Bone marrow (tissue), 2 donors: ENCODE results near the gene CENPX.
A peak's percentile ranks its signal among the peaks of the same experiment; 100 is the strongest.

Experiments used
- DNase-seq, 2 donors: peaks; one replicate each; lab custom pipeline; 2025; lab: John Stamatoyannopoulos, UW

The CENPX gene

GRCh38 chr17:82055023-82055964 is 32.6 kb upstream of the CENPX start:
- no peak for DNase-seq

- DNase-seq = no peak
Measured at GRCh38 chr17:82054351-82055022, 31.8 kb upstream of the CENPX start.

DNA sequence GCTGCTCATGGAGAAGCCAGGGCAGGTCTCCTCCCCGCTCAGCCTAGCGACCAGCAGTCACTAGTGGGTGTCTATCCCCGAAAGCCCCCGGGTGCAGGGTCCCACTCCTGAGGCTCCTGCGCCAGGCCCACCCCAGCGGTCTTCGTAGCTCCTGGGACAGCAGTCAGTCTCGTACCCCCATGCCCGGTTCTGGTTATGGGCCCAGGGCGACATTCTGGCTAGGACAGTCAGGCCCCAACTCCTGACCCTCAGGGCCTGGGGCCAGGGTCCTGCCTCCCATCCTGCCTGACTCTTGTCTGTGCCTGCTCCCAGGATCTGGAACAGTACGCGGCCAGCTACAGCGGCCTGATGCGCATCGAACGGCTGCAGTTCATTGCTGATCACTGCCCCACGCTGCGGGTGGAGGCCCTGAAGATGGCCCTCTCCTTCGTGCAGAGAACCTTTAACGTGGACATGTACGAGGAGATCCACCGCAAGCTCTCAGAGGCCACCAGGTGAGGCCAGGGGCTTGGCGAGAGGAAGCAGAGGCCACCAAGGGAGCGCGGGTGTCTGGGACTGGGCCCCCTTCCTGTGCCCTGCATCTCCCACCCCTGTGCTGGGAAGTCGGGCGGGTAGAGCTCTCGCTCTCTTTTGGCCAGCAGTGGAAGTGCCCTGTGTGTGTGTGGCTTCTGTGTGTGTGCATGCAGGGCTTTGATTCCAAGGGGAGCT is 31.0 kb upstream of the CENPX start:
- DNase-seq = no peak

GRCh38 chr17:82053130-82053529 is 30.5 kb upstream of the CENPX start:
- DNase-seq = no peak

- no peak for DNase-seq
Measured at GRCh38 chr17:82052638-82053059, 30.0 kb upstream of the CENPX start.

DNA sequence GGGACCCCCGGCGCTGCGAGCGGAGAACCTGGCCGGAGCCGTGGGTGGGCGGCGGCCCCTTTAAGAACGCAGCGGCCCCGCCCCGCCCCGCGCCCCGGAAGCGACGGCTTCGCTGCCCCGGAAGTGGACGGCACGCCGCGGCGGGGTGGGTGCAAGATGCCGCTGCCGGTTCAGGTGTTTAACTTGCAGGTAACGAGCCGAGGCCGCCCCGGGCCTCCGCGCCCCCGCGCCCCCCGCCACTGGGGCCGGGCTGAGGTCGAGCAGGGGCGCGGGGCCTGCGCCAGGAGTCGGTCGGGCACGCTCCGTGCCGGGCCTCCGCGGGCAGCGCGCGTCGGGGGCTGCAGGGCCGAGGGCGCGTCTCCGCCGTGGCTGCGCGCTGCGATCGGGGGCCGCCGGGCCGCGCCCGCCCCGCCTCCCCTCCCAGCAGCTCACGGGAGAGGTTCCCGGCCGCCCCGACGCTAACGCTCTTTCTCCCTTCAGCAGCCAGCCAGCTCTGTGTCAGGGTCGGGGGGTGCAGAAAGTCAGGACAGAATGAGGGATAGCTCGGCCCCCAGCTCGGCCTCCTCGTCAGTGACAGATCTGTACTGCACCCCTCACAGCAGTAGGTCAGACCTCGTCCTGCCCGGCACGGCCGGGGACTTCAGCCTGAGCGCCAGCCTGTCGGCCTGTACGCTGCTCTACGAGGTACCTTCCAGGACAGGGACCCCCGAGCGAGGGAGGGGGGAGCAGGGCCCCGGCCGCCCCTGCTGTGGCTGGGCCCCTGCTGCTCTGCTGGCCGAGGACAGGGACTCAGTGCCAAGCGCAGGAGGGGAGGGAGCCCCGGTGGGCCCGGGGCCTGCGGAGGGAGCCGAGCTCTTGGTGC is 29.3 kb upstream of the CENPX start, which contains the start of the genes GPS1 and RFNG:
TSS of gene GPS1 (plus strand) at position 123 of the 862 bp plus-strand sequence. CDS start at position 157, 34 bp downstream.
TSS of gene RFNG (minus strand) at position 36 of the 862 bp plus-strand sequence. CDS start 45 bp downstream, outside the sequence.
- DNase-seq = peak; percentile 24 to 37

- no peak for DNase-seq
Measured at GRCh38 chr17:82050761-82051641, 28.3 kb upstream of the CENPX start.

GRCh38 chr17:82050152-82050760 is 27.6 kb upstream of the CENPX start:
- no peak for DNase-seq

DNA sequence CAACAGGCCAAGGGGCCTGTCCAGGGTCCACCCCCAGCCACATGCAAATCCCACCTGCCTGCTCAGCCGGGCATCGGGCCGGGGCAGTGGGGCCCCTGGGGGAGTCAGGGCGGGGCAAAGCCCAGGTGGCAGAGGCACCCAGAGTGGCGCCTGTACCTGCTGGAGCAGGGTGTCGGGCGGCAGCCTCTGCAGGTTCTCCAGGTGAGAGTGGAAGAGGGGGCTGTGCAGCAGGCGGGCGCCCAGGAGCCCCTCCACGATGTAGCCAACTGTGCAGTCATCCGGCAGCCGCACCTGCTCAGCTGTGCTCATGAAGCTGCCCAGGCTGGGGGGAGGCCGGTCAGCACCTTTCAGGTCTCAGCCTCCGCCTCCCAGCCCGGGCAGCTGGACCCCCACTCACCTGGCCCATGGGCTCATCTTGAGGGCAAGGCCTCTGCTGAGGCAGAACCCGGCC is 26.9 kb upstream of the CENPX start:
- DNase-seq = no peak

DNA sequence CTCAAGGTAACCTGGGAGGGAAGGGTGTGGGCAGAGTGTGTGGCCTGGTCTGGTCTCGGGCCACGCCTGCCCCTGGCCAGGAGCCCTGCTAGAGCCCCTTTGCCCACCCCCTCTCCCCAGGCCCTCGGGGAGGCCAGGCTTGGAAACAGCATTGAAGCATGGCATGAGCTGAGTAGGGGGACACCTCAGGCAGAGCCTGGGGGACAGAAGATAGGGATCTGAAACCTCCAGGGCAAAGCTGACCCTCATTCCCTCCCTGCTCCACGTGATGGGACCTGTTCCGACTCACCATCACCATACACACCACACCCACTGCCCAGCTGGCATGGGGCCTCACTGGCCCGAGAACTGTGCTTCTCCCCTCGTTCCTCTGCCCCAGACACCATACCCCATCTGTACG is 26.4 kb upstream of the CENPX start:
- no peak for DNase-seq

- DNase-seq = no peak
Measured at GRCh38 chr17:82048571-82048971, 25.9 kb upstream of the CENPX start.

DNA sequence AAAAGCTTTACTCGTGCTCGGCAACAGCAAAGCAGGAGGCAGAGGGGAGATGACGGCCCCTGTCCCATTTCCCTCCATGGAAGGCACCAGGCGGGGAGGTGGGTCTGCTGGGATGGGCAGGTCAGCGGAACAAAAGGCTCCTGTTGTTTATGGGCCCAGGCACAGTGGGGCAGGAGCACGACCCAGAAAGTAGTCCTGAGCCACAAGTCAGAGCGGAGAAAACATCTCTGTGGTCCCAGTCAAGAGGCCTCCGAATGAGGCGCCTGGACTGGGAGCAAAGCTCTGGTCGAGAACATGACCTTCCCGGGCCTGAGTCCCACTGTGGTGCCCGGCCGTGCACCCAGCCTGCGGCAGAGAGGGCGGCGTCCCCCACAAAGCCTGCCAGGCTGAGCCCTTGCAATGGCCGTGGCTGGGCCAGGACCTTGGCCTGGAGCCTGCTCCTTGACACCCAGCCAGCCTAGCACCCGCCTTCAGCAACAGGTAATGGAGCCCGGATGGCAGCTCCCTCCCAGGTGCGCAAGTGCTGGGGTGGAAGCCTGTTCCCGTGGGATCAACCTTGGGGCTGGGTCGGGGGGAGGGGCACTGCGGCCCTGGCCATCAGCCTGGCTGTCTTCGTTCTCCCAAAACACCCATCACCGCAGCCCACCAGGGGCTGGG is 25.4 kb upstream of the CENPX start:
- DNase-seq = no peak

DNA sequence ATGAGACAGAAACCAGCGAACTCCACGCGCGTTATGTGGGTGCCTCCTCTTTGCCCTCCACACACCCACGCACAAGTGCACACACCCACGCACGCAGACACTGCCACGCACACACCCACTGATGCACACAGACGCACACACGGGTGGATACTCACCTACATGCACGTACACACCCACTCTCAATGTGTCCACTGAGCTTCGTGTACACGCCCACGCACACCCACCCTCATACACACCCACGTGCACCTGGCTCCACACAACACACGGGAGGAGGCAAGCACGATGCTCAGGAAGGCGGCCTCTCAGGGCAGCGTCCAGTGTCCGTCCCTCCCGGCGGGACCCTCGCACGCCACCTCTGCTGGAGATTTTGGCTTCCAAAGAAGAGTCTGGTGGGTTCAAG is 24.7 kb upstream of the CENPX start:
- no peak for DNase-seq

DNA sequence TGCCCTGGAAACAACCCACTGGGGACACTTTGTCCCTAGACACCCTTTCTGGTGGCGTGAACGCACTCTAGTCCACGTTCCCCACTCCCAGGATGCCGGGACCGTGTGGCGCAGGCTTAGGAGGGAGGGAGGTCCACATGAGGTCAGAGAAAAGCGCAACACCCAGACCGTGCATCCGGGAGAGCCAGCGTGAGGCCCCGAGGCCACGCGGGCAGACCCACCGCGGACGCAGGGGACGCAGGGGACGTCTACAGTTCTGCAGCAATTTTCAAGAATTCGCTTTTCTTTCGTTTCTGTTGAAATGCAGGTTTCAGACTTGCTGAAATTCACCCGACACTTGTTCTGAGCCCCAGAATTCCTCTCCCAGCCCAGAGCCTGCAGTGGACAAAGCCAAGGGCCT is 24.2 kb upstream of the CENPX start:
- no peak for DNase-seq

- no peak for DNase-seq
Measured at GRCh38 chr17:82045936-82046484, 23.3 kb upstream of the CENPX start.

- no peak for DNase-seq
Measured at GRCh38 chr17:82043507-82043906, 20.8 kb upstream of the CENPX start.

- no peak for DNase-seq
Measured at GRCh38 chr17:82042649-82043048, 20.0 kb upstream of the CENPX start.

- DNase-seq = no peak
Measured at GRCh38 chr17:82041144-82041814, 18.6 kb upstream of the CENPX start.
